Measurements from ENCODE around the gene RGL1.

Gene RGL1

DNA sequence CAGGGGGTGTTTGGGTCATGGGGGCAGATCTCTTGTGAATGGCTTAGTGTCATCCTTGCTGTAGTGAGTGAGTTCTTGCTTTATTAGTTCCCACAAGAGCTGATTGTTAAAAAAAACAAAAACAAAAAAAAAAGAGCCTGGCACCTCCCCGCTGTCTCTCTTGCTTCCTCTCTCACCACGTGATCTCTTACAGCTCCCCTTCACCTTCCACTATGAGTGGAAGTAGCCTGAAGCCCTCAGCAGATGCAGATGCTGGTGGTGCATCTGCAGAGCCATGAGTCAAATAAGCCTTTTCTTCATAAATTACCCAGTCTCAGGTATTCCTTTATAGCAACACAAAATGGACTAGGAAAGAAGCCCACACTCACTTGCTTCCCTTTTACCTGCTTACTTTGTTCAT is 17.2 kb upstream of the RGL1 start:
- TF ChIP-seq, protein P1, sequence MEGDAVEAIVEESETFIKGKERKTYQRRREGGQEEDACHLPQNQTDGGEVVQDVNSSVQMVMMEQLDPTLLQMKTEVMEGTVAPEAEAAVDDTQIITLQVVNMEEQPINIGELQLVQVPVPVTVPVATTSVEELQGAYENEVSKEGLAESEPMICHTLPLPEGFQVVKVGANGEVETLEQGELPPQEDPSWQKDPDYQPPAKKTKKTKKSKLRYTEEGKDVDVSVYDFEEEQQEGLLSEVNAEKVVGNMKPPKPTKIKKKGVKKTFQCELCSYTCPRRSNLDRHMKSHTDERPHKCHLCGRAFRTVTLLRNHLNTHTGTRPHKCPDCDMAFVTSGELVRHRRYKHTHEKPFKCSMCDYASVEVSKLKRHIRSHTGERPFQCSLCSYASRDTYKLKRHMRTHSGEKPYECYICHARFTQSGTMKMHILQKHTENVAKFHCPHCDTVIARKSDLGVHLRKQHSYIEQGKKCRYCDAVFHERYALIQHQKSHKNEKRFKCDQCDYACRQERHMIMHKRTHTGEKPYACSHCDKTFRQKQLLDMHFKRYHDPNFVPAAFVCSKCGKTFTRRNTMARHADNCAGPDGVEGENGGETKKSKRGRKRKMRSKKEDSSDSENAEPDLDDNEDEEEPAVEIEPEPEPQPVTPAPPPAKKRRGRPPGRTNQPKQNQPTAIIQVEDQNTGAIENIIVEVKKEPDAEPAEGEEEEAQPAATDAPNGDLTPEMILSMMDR (conservative IDR thresholded peaks at IDR 0.05), result no peak
- no peak overlapping the region for H3K27ac ChIP-seq

DNA sequence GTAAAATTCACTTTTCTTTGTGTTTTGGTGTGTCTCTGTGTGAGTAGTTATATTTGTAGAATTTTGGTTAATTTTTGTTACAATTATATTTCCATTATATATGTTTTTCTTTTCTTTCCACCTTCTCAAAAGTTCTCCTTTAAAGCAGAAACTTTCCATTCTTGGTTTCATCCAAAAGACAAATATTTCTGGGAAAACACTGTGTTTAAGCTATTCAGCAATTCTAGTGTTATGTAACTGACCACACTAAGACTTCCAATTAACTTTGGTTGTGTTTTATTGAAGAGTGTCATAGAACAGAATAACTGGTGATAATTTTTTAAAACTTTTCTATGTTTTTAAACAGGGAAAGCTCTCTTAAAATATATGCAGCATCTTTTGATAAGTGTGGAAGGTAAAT is 13.6 kb upstream of the RGL1 start:
- no peak overlapping the region for H3K27ac ChIP-seq
- TF ChIP-seq ZFX (IDR thresholded peaks at IDR 0.05), result no peak
- TF ChIP-seq, protein P1 (conservative IDR thresholded peaks at IDR 0.05), result no peak

DNA sequence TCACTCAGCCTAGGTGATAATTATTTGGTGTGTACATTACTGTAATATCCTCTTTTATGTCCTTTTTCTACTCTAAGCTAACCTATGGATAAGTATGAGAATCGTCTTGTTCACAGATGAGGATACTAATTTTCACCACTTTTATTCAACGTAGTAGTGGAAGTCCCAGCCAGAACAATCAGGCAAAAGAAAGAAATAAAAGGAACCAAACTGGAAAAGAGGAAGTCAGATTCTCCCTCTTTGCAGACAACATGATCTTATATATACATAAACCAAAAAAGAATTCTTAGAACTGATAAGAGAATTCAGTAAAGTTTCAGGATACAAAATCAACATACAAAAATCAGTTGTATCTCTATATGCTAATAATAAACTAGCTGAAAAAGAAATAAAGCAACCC is 12.6 kb upstream of the RGL1 start:
- no peak for TF ChIP-seq ZFX (IDR thresholded peaks at IDR 0.05)
- TF ChIP-seq, protein P1 (conservative IDR thresholded peaks at IDR 0.05), result no peak
- H3K27ac ChIP-seq, result no peak overlapping the region

DNA sequence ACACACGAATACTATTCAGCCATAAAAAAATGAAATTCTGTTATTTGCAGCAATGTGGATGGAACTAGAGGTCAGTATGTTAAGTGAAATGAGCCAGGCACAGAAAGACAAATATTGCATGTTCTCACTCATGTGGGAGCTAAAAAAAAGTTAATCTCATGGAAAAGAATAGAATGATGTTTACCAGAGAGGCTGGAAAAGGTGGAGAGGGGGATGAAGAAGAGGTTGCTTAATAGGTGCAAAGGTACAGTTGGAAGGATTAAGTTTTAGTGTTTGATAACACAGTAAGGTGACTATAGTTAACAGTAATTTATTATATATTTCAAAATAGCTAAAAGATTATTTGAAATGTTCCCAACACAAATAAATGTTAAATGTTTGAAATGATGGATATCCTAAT is 10.8 kb upstream of the RGL1 start:
- TF ChIP-seq, protein P1 (conservative IDR thresholded peaks at IDR 0.05), result no peak
- TF ChIP-seq ZFX (IDR thresholded peaks at IDR 0.05), result no peak
- no peak overlapping the region for H3K27ac ChIP-seq

DNA sequence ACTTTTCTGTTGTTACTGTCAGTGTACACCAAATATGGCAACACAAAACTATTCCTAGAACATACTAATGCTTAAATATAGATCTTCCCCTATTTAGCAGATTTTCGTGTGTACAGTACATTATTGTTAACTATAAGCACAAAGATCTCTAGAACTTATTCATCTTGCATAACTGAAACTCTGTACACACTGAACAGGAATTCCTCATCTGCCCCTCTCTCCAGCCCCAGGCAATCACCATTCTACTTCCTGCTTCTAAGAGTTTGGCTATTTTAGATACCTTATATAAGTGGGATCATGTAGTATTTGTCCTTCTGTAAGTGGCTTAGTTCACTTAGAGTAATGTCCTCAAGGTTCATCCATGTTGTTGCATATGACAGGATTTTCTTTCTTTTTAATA is 4.5 kb upstream of the RGL1 start:
- TF ChIP-seq, protein P1 (conservative IDR thresholded peaks at IDR 0.05), result no peak
- TF ChIP-seq ZFX (IDR thresholded peaks at IDR 0.05), result no peak
- H3K27ac ChIP-seq, result no peak overlapping the region

DNA sequence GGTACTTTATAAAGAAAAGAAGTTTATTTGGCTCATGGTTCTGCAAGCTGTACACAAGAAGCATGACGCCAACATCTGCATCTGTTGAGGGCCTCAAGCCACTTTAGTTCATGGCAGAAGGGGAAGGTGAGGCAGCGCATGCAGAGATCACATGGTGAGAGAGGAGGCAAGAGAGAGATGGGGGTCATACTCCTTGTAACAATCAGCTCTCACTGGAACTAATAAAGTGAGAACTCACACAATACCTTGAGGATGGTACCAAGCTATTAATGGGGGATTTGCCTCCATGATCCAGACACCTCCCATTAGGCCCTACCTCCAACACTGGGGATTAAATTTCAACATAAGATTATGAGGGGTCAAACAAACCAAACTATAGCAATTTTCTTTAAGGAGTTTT is 3.3 kb upstream of the RGL1 start:
- TF ChIP-seq, protein P1 (conservative IDR thresholded peaks at IDR 0.05), result no peak
- TF ChIP-seq ZFX (IDR thresholded peaks at IDR 0.05), result no peak
- no peak overlapping the region for H3K27ac ChIP-seq

DNA sequence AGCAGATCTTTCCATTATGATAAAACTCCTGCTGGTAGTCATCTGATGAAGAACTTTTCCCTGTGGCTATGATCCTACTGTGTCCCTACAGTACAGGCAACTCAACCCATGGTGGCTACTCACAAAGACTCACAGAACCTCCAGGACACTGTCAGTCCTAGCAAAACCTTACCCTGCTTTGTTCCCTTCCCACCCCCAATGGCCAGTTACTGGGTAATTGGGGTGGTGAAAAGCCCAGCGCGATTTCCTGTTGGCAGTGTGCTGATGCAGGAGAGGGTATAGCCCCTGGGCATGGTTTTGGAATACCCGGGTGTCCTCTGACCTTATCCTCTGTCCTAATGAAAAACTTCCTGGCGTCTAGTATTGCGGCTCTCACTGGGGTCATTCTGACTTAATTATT is 533 bp upstream of the RGL1 start:
- H3K27ac ChIP-seq, result peak overlapping the region; percentile 81
- TF ChIP-seq ZFX (IDR thresholded peaks at IDR 0.05), result no peak
- TF ChIP-seq, protein P1 (conservative IDR thresholded peaks at IDR 0.05), result no peak
